GM23338 (cell line): ENCODE measurements around the gene TEX35. TPM values are rescaled to one million over a fixed set of nuclear protein-coding genes. Genes with fewer than 3 reads are reported as not detected.

Experiments
- ATAC-seq: fragments of 200-7000 bp; cut with Tn5 transposase; 3 replicates; pipeline ENCODE4 v1.9.1; 2020
- DNase-seq: peaks from one replicate; pipeline ENCODE4 v3.0.0-alpha.2; 2015; ENCODE audit warnings: low spot score
- H2AFZ ChIP-seq: fragments of 200-600 bp; sonication (generic); 2 replicates; pipeline ENCODE4 v1.8.0; 2016; ENCODE audit warnings: antibody characterized with exemption, mild to moderate bottlenecking, moderate library complexity
- H3F3A ChIP-seq: fragments of 200-600 bp; sonication (generic); replicated peaks from 2 replicates; pipeline ENCODE4 v1.8.0; 2017; ENCODE audit warnings: antibody characterized with exemption, mixed run types, low read depth
- H3K27ac ChIP-seq: fragments of 200-600 bp; sonication (generic); 2 replicates; pipeline ENCODE4 v1.6.1; 2016; ENCODE audit warnings: low read depth
- H3K27me3 ChIP-seq: fragments of 200-600 bp; sonication (generic); 2 replicates; pipeline ENCODE4 v1.8.0; 2016; ENCODE audit warnings: mild to moderate bottlenecking, mixed run types, moderate library complexity; ENCODE audit not compliant: insufficient read depth
- H3K36me3 ChIP-seq: fragments of 200-600 bp; sonication (generic); 2 replicates; pipeline ENCODE4 v1.8.0; 2016; ENCODE audit warnings: mild to moderate bottlenecking; ENCODE audit not compliant: insufficient read depth
- H3K4me1 ChIP-seq: fragments of 200-600 bp; sonication (generic); 2 replicates; pipeline ENCODE4 v1.8.0; 2016; ENCODE audit warnings: mild to moderate bottlenecking, moderate library complexity; ENCODE audit not compliant: insufficient read depth
- H3K4me2 ChIP-seq: fragments of 200-600 bp; sonication (generic); 2 replicates; pipeline ENCODE4 v1.7.1; 2017; ENCODE audit warnings: mixed run types
- H3K4me3 ChIP-seq: fragments of 200-600 bp; sonication (generic); 2 replicates; pipeline ENCODE4 v1.6.1; 2016; ENCODE audit warnings: mixed run types
- H3K79me2 ChIP-seq: fragments of 200-600 bp; sonication (generic); replicated peaks from 2 replicates; pipeline ENCODE4 v1.8.0; 2017; ENCODE audit warnings: mild to moderate bottlenecking; ENCODE audit not compliant: insufficient read depth
- H3K9me2 ChIP-seq: fragments of 200-600 bp; sonication (generic); 2 replicates; pipeline ENCODE4 v1.8.0; 2017; ENCODE audit not compliant: insufficient read depth
- H4K20me1 ChIP-seq: fragments of 200-600 bp; sonication (generic); replicated peaks from 2 replicates; pipeline ENCODE4 v1.8.0; 2017; ENCODE audit warnings: mild to moderate bottlenecking; ENCODE audit not compliant: insufficient read depth
- H3K27ac Mint-ChIP-seq: 2 replicates; pipeline ENCODE4 v1.8.0; 2020; ENCODE audit warnings: inconsistent platforms, mild to moderate bottlenecking, moderate library complexity, mixed read lengths
- H3K27me3 Mint-ChIP-seq: 3 replicates; pipeline ENCODE4 v1.8.0; 2022; ENCODE audit warnings: low read depth, mild to moderate bottlenecking, moderate library complexity, mixed read lengths, inconsistent platforms; ENCODE audit not compliant: insufficient read depth, poor library complexity
- H3K36me3 Mint-ChIP-seq: 3 replicates; pipeline ENCODE4 v1.8.0; 2021; ENCODE audit warnings: low read depth, mild to moderate bottlenecking, inconsistent platforms, moderate library complexity, mixed read lengths
- H3K4me1 Mint-ChIP-seq: 3 replicates; pipeline ENCODE4 v1.8.0; 2020; ENCODE audit warnings: mild to moderate bottlenecking, inconsistent platforms, mixed read lengths
- H3K4me3 Mint-ChIP-seq: 3 replicates; pipeline ENCODE4 v1.8.0; 2021; ENCODE audit warnings: moderate library complexity, mild to moderate bottlenecking, inconsistent platforms, mixed read lengths
- H3K9me3 Mint-ChIP-seq: 3 replicates; pipeline ENCODE4 v1.8.0; 2020; ENCODE audit warnings: moderate library complexity, mild to moderate bottlenecking, inconsistent platforms, mixed read lengths
- CREB1 ChIP-seq: fragments of 250-450 bp; sonication (Bioruptor Pico); IDR thresholded peaks from 2 replicates; pipeline ENCODE4 v1.5.0; 2020; ENCODE audit warnings: low read depth, mild to moderate bottlenecking, moderate library complexity
- CTCF ChIP-seq, 2 experiments: fragments of 200-600 bp in 1 of 2; sonication (generic) in 1 of 2; conservative IDR thresholded peaks; 2 replicates each; pipeline versions ENCODE4 v1.5.1 to v1.6.1; 2016 to 2017; ENCODE audit warnings: antibody characterized with exemption in 2 of 2, low read depth in 2 of 2, mild to moderate bottlenecking in 2 of 2, moderate library complexity in 1 of 2
- EZH2 ChIP-seq: fragments of 200-600 bp; sonication (generic); IDR thresholded peaks from one replicate; pipeline ENCODE4 v1.8.0; 2017; ENCODE audit warnings: antibody characterized with exemption, mild to moderate bottlenecking, low read depth; ENCODE audit not compliant: unreplicated experiment
- EZH2phosphoT487 ChIP-seq: fragments of 200-600 bp; sonication (generic); IDR thresholded peaks from one replicate; pipeline ENCODE4 v1.8.1; 2018; ENCODE audit warnings: antibody characterized with exemption; ENCODE audit not compliant: unreplicated experiment
- JUNB ChIP-seq: IDR thresholded peaks from one replicate; pipeline ENCODE4 v1.6.1; 2016; ENCODE audit warnings: antibody characterized with exemption; ENCODE audit not compliant: unreplicated experiment
- NANOG ChIP-seq: IDR thresholded peaks from 2 replicates; pipeline ENCODE4 v1.6.1; 2016; ENCODE audit warnings: antibody characterized with exemption, borderline replicate concordance
- POLR2AphosphoS5 ChIP-seq: IDR thresholded peaks from 2 replicates; pipeline ENCODE4 v1.6.1; 2016; ENCODE audit warnings: antibody characterized with exemption, low read depth
- ZNF114 ChIP-seq: fragments of 250-450 bp; sonication (Bioruptor Pico); IDR thresholded peaks from 2 replicates; pipeline ENCODE4 v1.5.0; 2020; ENCODE audit warnings: mild to moderate bottlenecking, moderate library complexity
- ZNF331 ChIP-seq: fragments of 250-450 bp; sonication (Bioruptor Pico); IDR thresholded peaks from 2 replicates; pipeline ENCODE4 v1.5.0; 2020; ENCODE audit warnings: low read depth, mild to moderate bottlenecking, moderate library complexity
- polyA plus RNA-seq: library from polyadenylated mRNA; unstranded; fragments of >200 nt; fragmentation: Nextera tagmentation; extraction: Ambion mirVana; gene quantifications from 2 replicates; pipeline ENCODE4 v1.2.1, GENCODE V29; 2016
- total RNA-seq: library from RNA; depleted of rRNA; stranded (reverse); fragments of >200 nt; shearing (Covaris generic); gene quantifications from 2 replicates; pipeline ENCODE4 v1.2.3, GENCODE V29; 2014
- TF ChIP-seq, protein P1 (sequence below): IDR thresholded peaks from one replicate; pipeline ENCODE4 v1.6.1; 2018; ENCODE audit warnings: antibody characterized with exemption; ENCODE audit not compliant: unreplicated experiment
- TF ChIP-seq, protein P2 (sequence below): fragments of 250-450 bp; sonication (Bioruptor Pico); IDR thresholded peaks from 2 replicates; pipeline ENCODE4 v1.5.0; 2020; ENCODE audit warnings: mild to moderate bottlenecking, moderate library complexity
- TF ChIP-seq, protein P3 (sequence below): IDR thresholded peaks from 2 replicates; pipeline ENCODE4 v1.6.1; 2016; ENCODE audit warnings: antibody characterized with exemption

TEX35 gene
- total and polyA plus RNA-seq, 2 experiments from 2014 or later = not detected

DNA sequence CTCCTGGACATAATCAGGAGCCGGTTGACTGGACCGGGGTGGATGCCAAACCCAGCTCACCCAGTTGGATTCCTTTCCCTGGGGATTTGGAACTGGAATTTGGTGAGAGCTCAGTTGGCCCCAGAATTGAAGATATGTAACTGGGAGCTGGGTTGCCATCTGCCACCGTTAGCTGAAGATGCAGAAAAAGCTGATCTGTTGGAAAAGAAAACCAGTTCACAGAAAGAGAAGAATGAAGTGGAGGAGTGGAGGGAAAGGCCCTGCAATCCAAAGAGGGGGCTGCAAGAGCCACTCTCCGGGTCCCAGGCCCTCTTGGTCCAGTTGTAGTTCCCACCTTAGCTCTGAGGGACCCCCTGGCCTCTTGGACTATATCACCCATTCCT lies 16.0 kb downstream of the TEX35 start:
- H3K27ac Mint-ChIP-seq = no peak overlapping the region
- H3K4me3 ChIP-seq = no peak overlapping the region
- H3K9me3 Mint-ChIP-seq = no peaks in the 10 kb centered on the region; the same call in 2 of the 3 replicates

More for the DNA sequence above, 16.0 kb downstream of the TEX35 start:
- no peak overlapping the region for H2AFZ ChIP-seq
- DNase-seq (no peak), ATAC-seq (no peak)
- H3K4me1 ChIP-seq = no peaks in the 10 kb centered on the region
- no peaks in the 10 kb centered on the region for H4K20me1 ChIP-seq
- no peaks in the 10 kb centered on the region for H3K36me3 ChIP-seq
- H3K4me2 ChIP-seq = no peak overlapping the region
- H3F3A ChIP-seq = no peaks in the 10 kb centered on the region
- H3K9me2 ChIP-seq = 0 out of 2 replicates have a peak, but pooled peaks cover 5% of the 10 kb centered on the region
- no peaks in the 10 kb centered on the region; the same call in 2 of the 3 replicates for H3K4me1 Mint-ChIP-seq
- no peak overlapping the region for H3K4me3 Mint-ChIP-seq
- TF ChIP-seq EZH2 (no peak), CTCF (conservative IDR thresholded peaks at IDR 0.05; ENCODE audit: low read depth in 2 of 2) (no peak), JUNB (no peak), ZNF114 (CRISPR knock-in tag) (no peak), POLR2AphosphoS5 (no peak), NANOG (no peak), ZNF331 (CRISPR knock-in tag) (no peak), CREB1 (CRISPR knock-in tag) (no peak), EZH2phosphoT487 (no peak)
- TF ChIP-seq, protein P1, sequence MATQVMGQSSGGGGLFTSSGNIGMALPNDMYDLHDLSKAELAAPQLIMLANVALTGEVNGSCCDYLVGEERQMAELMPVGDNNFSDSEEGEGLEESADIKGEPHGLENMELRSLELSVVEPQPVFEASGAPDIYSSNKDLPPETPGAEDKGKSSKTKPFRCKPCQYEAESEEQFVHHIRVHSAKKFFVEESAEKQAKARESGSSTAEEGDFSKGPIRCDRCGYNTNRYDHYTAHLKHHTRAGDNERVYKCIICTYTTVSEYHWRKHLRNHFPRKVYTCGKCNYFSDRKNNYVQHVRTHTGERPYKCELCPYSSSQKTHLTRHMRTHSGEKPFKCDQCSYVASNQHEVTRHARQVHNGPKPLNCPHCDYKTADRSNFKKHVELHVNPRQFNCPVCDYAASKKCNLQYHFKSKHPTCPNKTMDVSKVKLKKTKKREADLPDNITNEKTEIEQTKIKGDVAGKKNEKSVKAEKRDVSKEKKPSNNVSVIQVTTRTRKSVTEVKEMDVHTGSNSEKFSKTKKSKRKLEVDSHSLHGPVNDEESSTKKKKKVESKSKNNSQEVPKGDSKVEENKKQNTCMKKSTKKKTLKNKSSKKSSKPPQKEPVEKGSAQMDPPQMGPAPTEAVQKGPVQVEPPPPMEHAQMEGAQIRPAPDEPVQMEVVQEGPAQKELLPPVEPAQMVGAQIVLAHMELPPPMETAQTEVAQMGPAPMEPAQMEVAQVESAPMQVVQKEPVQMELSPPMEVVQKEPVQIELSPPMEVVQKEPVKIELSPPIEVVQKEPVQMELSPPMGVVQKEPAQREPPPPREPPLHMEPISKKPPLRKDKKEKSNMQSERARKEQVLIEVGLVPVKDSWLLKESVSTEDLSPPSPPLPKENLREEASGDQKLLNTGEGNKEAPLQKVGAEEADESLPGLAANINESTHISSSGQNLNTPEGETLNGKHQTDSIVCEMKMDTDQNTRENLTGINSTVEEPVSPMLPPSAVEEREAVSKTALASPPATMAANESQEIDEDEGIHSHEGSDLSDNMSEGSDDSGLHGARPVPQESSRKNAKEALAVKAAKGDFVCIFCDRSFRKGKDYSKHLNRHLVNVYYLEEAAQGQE = no peak
- TF ChIP-seq, protein P2, sequence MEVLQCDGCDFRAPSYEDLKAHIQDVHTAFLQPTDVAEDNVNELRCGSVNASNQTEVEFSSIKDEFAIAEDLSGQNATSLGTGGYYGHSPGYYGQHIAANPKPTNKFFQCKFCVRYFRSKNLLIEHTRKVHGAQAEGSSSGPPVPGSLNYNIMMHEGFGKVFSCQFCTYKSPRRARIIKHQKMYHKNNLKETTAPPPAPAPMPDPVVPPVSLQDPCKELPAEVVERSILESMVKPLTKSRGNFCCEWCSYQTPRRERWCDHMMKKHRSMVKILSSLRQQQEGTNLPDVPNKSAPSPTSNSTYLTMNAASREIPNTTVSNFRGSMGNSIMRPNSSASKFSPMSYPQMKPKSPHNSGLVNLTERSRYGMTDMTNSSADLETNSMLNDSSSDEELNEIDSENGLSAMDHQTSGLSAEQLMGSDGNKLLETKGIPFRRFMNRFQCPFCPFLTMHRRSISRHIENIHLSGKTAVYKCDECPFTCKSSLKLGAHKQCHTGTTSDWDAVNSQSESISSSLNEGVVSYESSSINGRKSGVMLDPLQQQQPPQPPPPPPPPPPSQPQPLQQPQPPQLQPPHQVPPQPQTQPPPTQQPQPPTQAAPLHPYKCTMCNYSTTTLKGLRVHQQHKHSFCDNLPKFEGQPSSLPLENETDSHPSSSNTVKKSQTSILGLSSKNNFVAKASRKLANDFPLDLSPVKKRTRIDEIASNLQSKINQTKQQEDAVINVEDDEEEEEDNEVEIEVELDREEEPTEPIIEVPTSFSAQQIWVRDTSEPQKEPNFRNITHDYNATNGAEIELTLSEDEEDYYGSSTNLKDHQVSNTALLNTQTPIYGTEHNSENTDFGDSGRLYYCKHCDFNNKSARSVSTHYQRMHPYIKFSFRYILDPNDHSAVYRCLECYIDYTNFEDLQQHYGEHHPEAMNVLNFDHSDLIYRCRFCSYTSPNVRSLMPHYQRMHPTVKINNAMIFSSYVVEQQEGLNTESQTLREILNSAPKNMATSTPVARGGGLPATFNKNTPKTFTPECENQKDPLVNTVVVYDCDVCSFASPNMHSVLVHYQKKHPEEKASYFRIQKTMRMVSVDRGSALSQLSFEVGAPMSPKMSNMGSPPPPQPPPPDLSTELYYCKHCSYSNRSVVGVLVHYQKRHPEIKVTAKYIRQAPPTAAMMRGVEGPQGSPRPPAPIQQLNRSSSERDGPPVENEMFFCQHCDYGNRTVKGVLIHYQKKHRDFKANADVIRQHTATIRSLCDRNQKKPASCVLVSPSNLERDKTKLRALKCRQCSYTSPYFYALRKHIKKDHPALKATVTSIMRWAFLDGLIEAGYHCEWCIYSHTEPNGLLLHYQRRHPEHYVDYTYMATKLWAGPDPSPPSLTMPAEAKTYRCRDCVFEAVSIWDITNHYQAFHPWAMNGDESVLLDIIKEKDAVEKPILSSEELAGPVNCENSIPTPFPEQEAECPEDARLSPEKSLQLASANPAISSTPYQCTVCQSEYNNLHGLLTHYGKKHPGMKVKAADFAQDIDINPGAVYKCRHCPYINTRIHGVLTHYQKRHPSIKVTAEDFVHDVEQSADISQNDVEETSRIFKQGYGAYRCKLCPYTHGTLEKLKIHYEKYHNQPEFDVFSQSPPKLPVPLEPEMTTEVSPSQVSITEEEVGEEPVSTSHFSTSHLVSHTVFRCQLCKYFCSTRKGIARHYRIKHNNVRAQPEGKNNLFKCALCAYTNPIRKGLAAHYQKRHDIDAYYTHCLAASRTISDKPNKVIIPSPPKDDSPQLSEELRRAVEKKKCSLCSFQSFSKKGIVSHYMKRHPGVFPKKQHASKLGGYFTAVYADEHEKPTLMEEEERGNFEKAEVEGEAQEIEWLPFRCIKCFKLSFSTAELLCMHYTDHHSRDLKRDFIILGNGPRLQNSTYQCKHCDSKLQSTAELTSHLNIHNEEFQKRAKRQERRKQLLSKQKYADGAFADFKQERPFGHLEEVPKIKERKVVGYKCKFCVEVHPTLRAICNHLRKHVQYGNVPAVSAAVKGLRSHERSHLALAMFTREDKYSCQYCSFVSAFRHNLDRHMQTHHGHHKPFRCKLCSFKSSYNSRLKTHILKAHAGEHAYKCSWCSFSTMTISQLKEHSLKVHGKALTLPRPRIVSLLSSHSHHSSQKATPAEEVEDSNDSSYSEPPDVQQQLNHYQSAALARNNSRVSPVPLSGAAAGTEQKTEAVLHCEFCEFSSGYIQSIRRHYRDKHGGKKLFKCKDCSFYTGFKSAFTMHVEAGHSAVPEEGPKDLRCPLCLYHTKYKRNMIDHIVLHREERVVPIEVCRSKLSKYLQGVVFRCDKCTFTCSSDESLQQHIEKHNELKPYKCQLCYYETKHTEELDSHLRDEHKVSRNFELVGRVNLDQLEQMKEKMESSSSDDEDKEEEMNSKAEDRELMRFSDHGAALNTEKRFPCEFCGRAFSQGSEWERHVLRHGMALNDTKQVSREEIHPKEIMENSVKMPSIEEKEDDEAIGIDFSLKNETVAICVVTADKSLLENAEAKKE (CRISPR knock-in tag) = no peak
- TF ChIP-seq, protein P3, sequence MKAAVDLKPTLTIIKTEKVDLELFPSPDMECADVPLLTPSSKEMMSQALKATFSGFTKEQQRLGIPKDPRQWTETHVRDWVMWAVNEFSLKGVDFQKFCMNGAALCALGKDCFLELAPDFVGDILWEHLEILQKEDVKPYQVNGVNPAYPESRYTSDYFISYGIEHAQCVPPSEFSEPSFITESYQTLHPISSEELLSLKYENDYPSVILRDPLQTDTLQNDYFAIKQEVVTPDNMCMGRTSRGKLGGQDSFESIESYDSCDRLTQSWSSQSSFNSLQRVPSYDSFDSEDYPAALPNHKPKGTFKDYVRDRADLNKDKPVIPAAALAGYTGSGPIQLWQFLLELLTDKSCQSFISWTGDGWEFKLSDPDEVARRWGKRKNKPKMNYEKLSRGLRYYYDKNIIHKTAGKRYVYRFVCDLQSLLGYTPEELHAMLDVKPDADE = no peak
- H3K27me3 Mint-ChIP-seq = peaks cover 5% of the 10 kb centered on the region
- H3K79me2 ChIP-seq = no peaks in the 10 kb centered on the region
- H3K36me3 Mint-ChIP-seq = no peaks in the 10 kb centered on the region
- no peak overlapping the region for H3K27ac ChIP-seq
- H3K27me3 ChIP-seq = no peaks in the 10 kb centered on the region
